Esophagus muscularis mucosa (tissue), 4 donors: ENCODE data around the gene TRIM42. TPM values are rescaled to one million over a fixed set of nuclear protein-coding genes. Genes with fewer than 3 reads are reported as not detected.

Source experiments
- DNase-seq: peaks from one replicate; pipeline ENCODE4 v3.0.0-alpha.2; 2017; ENCODE audit errors: extremely low spot score
- H3K27ac ChIP-seq, 4 donors: fragments of 200-600 bp; sonication (generic); replicated peaks in 1 of 4; 1 replicate in 3 of 4; 2 replicates in 1 of 4; pipeline ENCODE4 v1.5.1; 2016 to 2019; ENCODE audit warnings: mild to moderate bottlenecking in 1 of 4
- H3K27me3 ChIP-seq, 4 donors: fragments of 200-600 bp; sonication (generic); one replicate each; pipeline versions ENCODE4 v1.5.1 to v1.6.0; 2016 to 2019
- H3K36me3 ChIP-seq, 4 donors: fragments of 200-600 bp; sonication (generic); one replicate each; pipeline ENCODE4 v1.5.1; 2016 to 2019
- H3K4me1 ChIP-seq, 4 donors: fragments of 200-600 bp; sonication (generic); one replicate each; pipeline ENCODE4 v1.5.1; 2016 to 2019
- H3K4me3 ChIP-seq, 4 donors: fragments of 200-600 bp; sonication (generic); 1 replicate in 2 of 4; 2 replicates in 2 of 4; pipeline ENCODE4 v1.5.1; 2016 to 2019; ENCODE audit warnings: mild to moderate bottlenecking in 4 of 4, moderate library complexity in 1 of 4
- H3K9me3 ChIP-seq, 4 donors: fragments of 200-600 bp; sonication (generic); 1 replicate in 3 of 4; 2 replicates in 1 of 4; pipeline ENCODE4 v1.5.1; 2016 to 2019
- CTCF ChIP-seq, 3 experiments: fragments of 200-600 bp in 2 of 3; fragments of 450-650 bp in 1 of 3; sonication (generic) in 2 of 3; IDR thresholded peaks; one replicate each; pipeline ENCODE4 v1.5.1; 2017 to 2019; ENCODE audit warnings: antibody characterized with exemption in 3 of 3, mild to moderate bottlenecking in 2 of 3, moderate library complexity in 1 of 3
- EP300 ChIP-seq: sonication (generic); formaldehyde crosslinking; IDR thresholded peaks from one replicate; pipeline ENCODE4 v1.6.1; 2017; ENCODE audit warnings: antibody characterized with exemption
- POLR2A ChIP-seq: fragments of 450-650 bp; IDR thresholded peaks from one replicate; pipeline ENCODE4 v1.6.1; 2017; ENCODE audit warnings: antibody characterized with exemption, moderate library complexity, mild to moderate bottlenecking, low read depth
- POLR2AphosphoS5 ChIP-seq, 2 donors: sonication (generic); formaldehyde crosslinking; IDR thresholded peaks; one replicate each; pipeline ENCODE4 v1.6.1; 2017; ENCODE audit warnings: antibody characterized with exemption in 2 of 2
- WGBS: methylation state at CpG from one replicate; pipeline ENCODE4 v1.1.5; 2018; 5-methylcytosine and 5-hydroxymethylcytosine counted together
- intact Hi-C: fragments of 100-400 bp; cut with DNase I; formaldehyde crosslinking; loops from one replicate; pipeline ENCODE4 v1.15.1; 2023
- total RNA-seq, 4 donors: library from RNA; depleted of rRNA; stranded (reverse); fragments of >200 nt; gene quantifications; one replicate each; pipeline versions ENCODE4 v1.1.0 to v1.2.1, GENCODE V29; 2016

TRIM42 gene
- total RNA-seq, 4 donors from 2014 or later, result not detected

GRCh38 chr3:140699516-140700231, 21.8 kb downstream of the TRIM42 start:
- TF ChIP-seq CTCF (IDR thresholded peaks at IDR 0.05) (no peak), EP300 (no peak), POLR2AphosphoS5 (IDR thresholded peaks at IDR 0.05) (no peak), POLR2A (no peak)
- WGBS, result 80% methylated on average over 3 of the region's 3 CpGs

DNA sequence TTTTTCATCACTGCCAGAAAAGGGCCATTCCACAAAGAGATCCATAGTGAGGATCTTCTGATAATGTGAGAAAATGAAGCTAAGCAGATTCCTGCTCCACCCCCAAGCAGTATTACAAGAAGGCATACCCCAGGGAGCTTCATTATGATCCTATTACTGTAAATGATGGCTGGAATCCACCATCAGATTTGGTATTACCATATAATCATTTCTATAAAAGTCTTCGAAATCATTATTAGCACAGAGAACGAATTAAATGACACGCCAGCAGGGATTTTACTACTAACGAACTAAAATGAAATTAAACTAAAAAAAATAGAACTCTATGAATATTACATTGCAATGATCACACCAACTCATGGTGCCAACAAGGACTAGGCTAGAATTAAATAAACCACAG, 24.4 kb downstream of the TRIM42 start:
- Histone ChIP-seq H3K27ac (no peak overlapping the region), H3K36me3 (no peaks in the 10 kb centered on the region), H3K9me3 (no peaks in the 10 kb centered on the region), H3K4me1 (no peaks in the 10 kb centered on the region), H3K4me3 (no peak overlapping the region), H3K27me3 (no peaks in the 10 kb centered on the region)
- no peak for DNase-seq
- TF ChIP-seq CTCF (IDR thresholded peaks at IDR 0.05) (no peak), POLR2AphosphoS5 (IDR thresholded peaks at IDR 0.05) (no peak), EP300 (no peak), POLR2A (no peak)
- 85% methylated on average over 4 of the region's 4 CpGs for WGBS
- intact Hi-C loops, result no loop called here

More at GRCh38 chr3:140699516-140700231, 21.8 kb downstream of the TRIM42 start:
- Histone ChIP-seq H3K27ac (no peak overlapping the region), H3K36me3 (no peaks in the 10 kb centered on the region), H3K9me3 (no peaks in the 10 kb centered on the region), H3K4me3 (no peak overlapping the region), H3K27me3 (no peaks in the 10 kb centered on the region), H3K4me1 (no peaks in the 10 kb centered on the region)
- DNase-seq, result peak; percentile 34
- intact Hi-C loops, result no loop called here

DNA sequence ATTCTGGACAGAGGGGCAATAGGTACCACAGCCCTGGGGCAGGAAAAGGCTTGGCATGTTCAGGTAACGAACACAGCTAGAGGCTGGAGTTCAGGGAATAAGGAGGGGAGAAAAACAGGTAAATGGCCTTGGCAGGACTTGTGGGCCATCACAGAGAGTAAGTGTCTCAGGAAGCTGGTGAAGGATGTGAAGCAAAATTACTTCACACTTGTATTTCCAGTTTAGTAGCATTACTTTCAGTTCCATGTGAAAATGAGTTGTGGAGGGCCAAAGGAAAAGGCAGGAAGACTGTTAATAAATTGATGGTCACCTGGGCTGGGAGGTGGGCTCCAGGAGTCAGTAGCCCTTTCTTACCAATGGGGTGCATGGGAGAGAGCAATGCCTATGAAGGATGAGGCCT, 25.6 kb downstream of the TRIM42 start:
- whole genome bisulfite sequencing, result 69% methylated on average over 1 of the region's 1 CpG

DNA sequence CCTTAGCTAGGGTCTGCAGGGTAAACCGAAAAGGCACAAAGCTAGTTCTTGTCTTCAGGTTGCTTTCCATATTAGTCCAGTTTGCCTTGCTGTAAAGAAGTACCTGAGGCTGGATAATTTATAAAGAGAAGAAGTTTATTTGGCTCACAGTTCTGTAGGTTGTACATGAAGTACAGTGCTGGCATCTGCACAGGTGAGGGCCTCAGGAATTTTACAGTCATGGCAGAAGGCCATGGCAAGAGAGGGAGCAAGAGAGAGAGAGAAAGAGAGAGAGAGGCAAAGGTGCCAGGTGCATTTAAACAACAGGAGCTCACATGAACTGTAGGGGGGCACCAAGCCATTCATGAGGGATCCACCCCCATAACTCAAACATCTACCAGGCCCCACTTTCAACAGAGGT, 26.9 kb downstream of the TRIM42 start:
- intact Hi-C loops, result no loop called here
- no peaks in the 10 kb centered on the region for H3K27me3 ChIP-seq
- WGBS, result 70% methylated on average over 1 of the region's 1 CpG
- TF ChIP-seq POLR2AphosphoS5 (IDR thresholded peaks at IDR 0.05) (no peak), CTCF (IDR thresholded peaks at IDR 0.05) (no peak), POLR2A (no peak), EP300 (no peak)
- no peaks in the 10 kb centered on the region for H3K9me3 ChIP-seq
- H3K27ac ChIP-seq, result no peak overlapping the region
- H3K36me3 ChIP-seq, result no peaks in the 10 kb centered on the region
- no peak for DNase-seq
- H3K4me1 ChIP-seq, result no peaks in the 10 kb centered on the region
- no peak overlapping the region for H3K4me3 ChIP-seq

More for the DNA sequence above, 25.6 kb downstream of the TRIM42 start:
- H3K27me3 ChIP-seq, result no peaks in the 10 kb centered on the region
- no peak overlapping the region for H3K27ac ChIP-seq
- TF ChIP-seq POLR2AphosphoS5 (IDR thresholded peaks at IDR 0.05), result no peak
- TF ChIP-seq POLR2A, result no peak
- TF ChIP-seq EP300, result no peak
- intact Hi-C loops, result no loop called here
- no peak for DNase-seq
- H3K4me3 ChIP-seq, result no peak overlapping the region
- H3K4me1 ChIP-seq, result no peaks in the 10 kb centered on the region
- H3K9me3 ChIP-seq, result no peaks in the 10 kb centered on the region
- no peaks in the 10 kb centered on the region for H3K36me3 ChIP-seq

DNA sequence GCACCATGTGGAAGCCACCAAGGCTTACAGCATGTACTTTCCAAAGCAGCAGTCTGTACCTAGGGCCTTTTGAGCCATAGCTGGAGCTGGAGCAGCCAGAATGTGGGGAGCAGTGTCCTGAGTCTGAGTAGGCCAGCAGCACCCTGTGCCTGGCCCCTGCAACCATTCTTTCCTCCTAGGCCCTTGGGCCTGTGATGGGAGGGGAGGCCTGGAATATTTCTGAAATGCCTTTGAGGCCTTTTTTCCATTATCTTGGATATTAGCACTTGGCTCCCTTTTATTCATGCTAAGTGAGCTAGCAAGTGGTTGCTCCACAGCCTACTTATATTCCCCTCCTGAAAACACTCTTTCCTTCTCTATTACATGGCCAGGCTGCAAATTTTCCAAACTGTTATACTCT, 28.1 kb downstream of the TRIM42 start:
- Histone ChIP-seq H3K9me3 (no peaks in the 10 kb centered on the region), H3K4me1 (no peaks in the 10 kb centered on the region), H3K4me3 (no peak overlapping the region), H3K27ac (no peak overlapping the region), H3K36me3 (no peaks in the 10 kb centered on the region), H3K27me3 (no peaks in the 10 kb centered on the region)
- TF ChIP-seq POLR2A (no peak), POLR2AphosphoS5 (IDR thresholded peaks at IDR 0.05) (no peak), EP300 (no peak), CTCF (IDR thresholded peaks at IDR 0.05) (no peak)
- intact Hi-C loops, result no loop called here
- DNase-seq, result no peak
